GM18511 (cell line): ENCODE measurements around the gene TOM1L2.
A peak's percentile ranks its signal among the peaks of the same experiment; 100 is the strongest.
"Not testable (repeated sequence)": the region's sequence is repeated elsewhere in the genome, so short reads cannot be mapped to it uniquely, and the experiment has no call there.

Source experiments
- ATAC-seq: cut with Tn5 transposase; IDR thresholded peaks from one replicate; pipeline ENCODE4 v1.9.1; 2021; ENCODE audit warnings: mild to moderate bottlenecking, moderate library complexity; ENCODE audit not compliant: unreplicated experiment

Gene TOM1L2

GRCh38 chr17:17926036-17926435 lies 46.2 kb downstream of the TOM1L2 start:
- no peak for ATAC-seq

GRCh38 chr17:17924857-17925250 lies 47.3 kb downstream of the TOM1L2 start:
- ATAC-seq = no peak

GRCh38 chr17:17924131-17924856 lies 47.9 kb downstream of the TOM1L2 start:
- ATAC-seq = no peak

GRCh38 chr17:17922070-17922614 lies 50.1 kb downstream of the TOM1L2 start:
- no peak for ATAC-seq

GRCh38 chr17:17921192-17922069 lies 50.8 kb downstream of the TOM1L2 start:
- no peak for ATAC-seq

- ATAC-seq = peak; percentile 45
Measured at GRCh38 chr17:17919169-17920107, 52.8 kb downstream of the TOM1L2 start.

GRCh38 chr17:17917394-17917793 lies 54.8 kb downstream of the TOM1L2 start:
- no peak for ATAC-seq

- no peak for ATAC-seq
Measured at GRCh38 chr17:17915183-17915582, 57.0 kb downstream of the TOM1L2 start.

- ATAC-seq = no peak
Measured at GRCh38 chr17:17913695-17914332, 58.4 kb downstream of the TOM1L2 start.

- not testable (repeated sequence) for ATAC-seq
Measured at GRCh38 chr17:17912336-17912735, 59.9 kb downstream of the TOM1L2 start.

- ATAC-seq = no peak
Measured at GRCh38 chr17:17911001-17911613, 61.1 kb downstream of the TOM1L2 start.

- no peak for ATAC-seq
Measured at GRCh38 chr17:17910060-17910459, 62.1 kb downstream of the TOM1L2 start.

- no peak for ATAC-seq
Measured at GRCh38 chr17:17909078-17909477, 63.1 kb downstream of the TOM1L2 start.

- no peak for ATAC-seq
Measured at GRCh38 chr17:17907469-17907868, 64.7 kb downstream of the TOM1L2 start.

- ATAC-seq = no peak
Measured at GRCh38 chr17:17906418-17907215, 65.6 kb downstream of the TOM1L2 start.

- ATAC-seq = no peak
Measured at GRCh38 chr17:17905036-17905320, 67.2 kb downstream of the TOM1L2 start.

GRCh38 chr17:17904166-17905035 lies 67.8 kb downstream of the TOM1L2 start:
- no peak for ATAC-seq

GRCh38 chr17:17902877-17903276 lies 69.3 kb downstream of the TOM1L2 start:
- ATAC-seq = no peak
